OCI-LY1 (cell line): Measurements from ENCODE around the gene FN1.
A peak's percentile ranks its signal among the peaks of the same experiment; 100 is the strongest.

ENCODE experiments used
- H2AFZ ChIP-seq: fragments of 200-600 bp; sonication (generic), shearing (Covaris generic); 2 replicates; pipeline ENCODE4 v1.6.0; 2014; ENCODE audit warnings: antibody characterized with exemption, mild to moderate bottlenecking, low read length
- H3F3A ChIP-seq: fragments of 200-600 bp; sonication (generic), shearing (Covaris generic); 2 replicates; pipeline ENCODE4 v1.6.0; 2014; ENCODE audit warnings: mild to moderate bottlenecking, antibody characterized with exemption, low read length, moderate library complexity; ENCODE audit not compliant: insufficient read depth
- H3K27ac ChIP-seq: fragments of 200-600 bp; sonication (generic); 2 replicates; pipeline ENCODE4 v1.5.1; 2014; ENCODE audit warnings: low read length, mixed run types, mild to moderate bottlenecking, low read depth; ENCODE audit not compliant: poor library complexity, severe bottlenecking
- H3K27me3 ChIP-seq: fragments of 200-600 bp; sonication (generic); 2 replicates; pipeline ENCODE4 v1.6.0; 2014; ENCODE audit warnings: antibody characterized with exemption, mild to moderate bottlenecking, low read length, moderate library complexity; ENCODE audit not compliant: insufficient read depth
- H3K36me3 ChIP-seq: fragments of 200-600 bp; sonication (generic); 2 replicates; pipeline ENCODE4 v1.6.1; 2014; ENCODE audit warnings: mild to moderate bottlenecking, antibody characterized with exemption, low read length, moderate library complexity, mixed read lengths; ENCODE audit not compliant: insufficient read depth
- H3K4me1 ChIP-seq: fragments of 200-600 bp; sonication (generic); 2 replicates; pipeline ENCODE4 v1.5.1; 2014; ENCODE audit warnings: mild to moderate bottlenecking, low read length, moderate library complexity; ENCODE audit not compliant: insufficient read depth, severe bottlenecking
- H3K4me2 ChIP-seq: fragments of 200-600 bp; sonication (generic), shearing (Covaris generic); 2 replicates; pipeline ENCODE4 v1.6.1; 2014; ENCODE audit warnings: low read length
- H3K4me3 ChIP-seq: fragments of 200-600 bp; sonication (generic); 2 replicates; pipeline ENCODE4 v1.5.1; 2014; ENCODE audit warnings: low read length, low read depth, mild to moderate bottlenecking, mixed read lengths; ENCODE audit not compliant: poor library complexity, severe bottlenecking
- H3K79me2 ChIP-seq: fragments of 200-600 bp; shearing (Covaris generic); 2 replicates; pipeline ENCODE4 v1.6.1; 2016; ENCODE audit warnings: mixed run types, low read length, mixed read lengths; ENCODE audit not compliant: insufficient read depth
- H3K9ac ChIP-seq: fragments of 200-600 bp; sonication (generic), shearing (Covaris generic); 2 replicates; pipeline ENCODE4 v1.6.1; 2014; ENCODE audit warnings: mild to moderate bottlenecking, low read length, mixed read lengths
- H3K9me2 ChIP-seq: fragments of 200-600 bp; sonication (generic), shearing (Covaris generic); 2 replicates; pipeline ENCODE4 v1.6.1; 2014; ENCODE audit warnings: low read depth, mild to moderate bottlenecking, low read length, mixed read lengths
- H3K9me3 ChIP-seq: fragments of 200-600 bp; shearing (Covaris generic); 2 replicates; pipeline ENCODE4 v1.6.1; 2014; ENCODE audit warnings: low read length, mixed read lengths
- H4K20me1 ChIP-seq: fragments of 200-600 bp; sonication (generic), shearing (Covaris generic); 2 replicates; pipeline ENCODE4 v1.6.0; 2016; ENCODE audit warnings: mild to moderate bottlenecking, low read length; ENCODE audit not compliant: insufficient read depth
- EZH2 ChIP-seq: fragments of 200-600 bp; sonication (generic), shearing (Covaris generic); IDR thresholded peaks from 2 replicates; pipeline ENCODE4 v1.8.0; 2017; ENCODE audit warnings: borderline replicate concordance, mixed run types, mild to moderate bottlenecking, antibody characterized with exemption, low read length, moderate library complexity, mixed read lengths
- TF ChIP-seq, protein P1 (sequence below): fragments of 200-600 bp; sonication (generic), shearing (Covaris generic); IDR thresholded peaks from 2 replicates; pipeline ENCODE4 v1.5.1; 2017; ENCODE audit warnings: mild to moderate bottlenecking, antibody characterized with exemption, low read length, moderate library complexity, mixed read lengths

Gene FN1

DNA sequence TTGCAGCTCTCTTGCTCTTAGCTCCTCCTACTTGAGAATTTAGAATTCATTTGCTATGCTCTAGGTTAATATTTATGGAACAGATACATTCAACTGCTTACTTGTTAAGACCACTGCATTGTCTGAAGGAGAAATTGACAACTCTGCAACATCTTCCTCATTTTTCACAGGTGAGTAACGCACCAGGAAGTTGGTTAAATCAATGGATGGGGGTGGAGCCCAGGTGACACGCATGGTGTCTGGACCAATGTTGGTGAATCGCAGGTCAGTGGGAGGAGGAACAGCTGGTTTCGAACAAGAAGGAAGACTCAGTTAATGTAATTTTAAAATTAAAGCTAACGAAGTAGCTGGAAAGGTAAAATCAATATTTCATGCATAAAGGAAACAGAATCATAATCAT lies 44.3 kb downstream of the FN1 start:
- no peaks in the 10 kb centered on the region for H3K9me2 ChIP-seq
- peaks cover 27% of the 10 kb centered on the region for H3K4me1 ChIP-seq
- peak overlapping the region; percentile 49 for H3K9ac ChIP-seq
- no peaks in the 10 kb centered on the region for H3K27me3 ChIP-seq
- peak overlapping the region; percentile 86 for H2AFZ ChIP-seq
- no peaks in the 10 kb centered on the region for H3K36me3 ChIP-seq
- H3K79me2 ChIP-seq, result no peaks in the 10 kb centered on the region
- no peak for TF ChIP-seq EZH2
- TF ChIP-seq, protein P1, sequence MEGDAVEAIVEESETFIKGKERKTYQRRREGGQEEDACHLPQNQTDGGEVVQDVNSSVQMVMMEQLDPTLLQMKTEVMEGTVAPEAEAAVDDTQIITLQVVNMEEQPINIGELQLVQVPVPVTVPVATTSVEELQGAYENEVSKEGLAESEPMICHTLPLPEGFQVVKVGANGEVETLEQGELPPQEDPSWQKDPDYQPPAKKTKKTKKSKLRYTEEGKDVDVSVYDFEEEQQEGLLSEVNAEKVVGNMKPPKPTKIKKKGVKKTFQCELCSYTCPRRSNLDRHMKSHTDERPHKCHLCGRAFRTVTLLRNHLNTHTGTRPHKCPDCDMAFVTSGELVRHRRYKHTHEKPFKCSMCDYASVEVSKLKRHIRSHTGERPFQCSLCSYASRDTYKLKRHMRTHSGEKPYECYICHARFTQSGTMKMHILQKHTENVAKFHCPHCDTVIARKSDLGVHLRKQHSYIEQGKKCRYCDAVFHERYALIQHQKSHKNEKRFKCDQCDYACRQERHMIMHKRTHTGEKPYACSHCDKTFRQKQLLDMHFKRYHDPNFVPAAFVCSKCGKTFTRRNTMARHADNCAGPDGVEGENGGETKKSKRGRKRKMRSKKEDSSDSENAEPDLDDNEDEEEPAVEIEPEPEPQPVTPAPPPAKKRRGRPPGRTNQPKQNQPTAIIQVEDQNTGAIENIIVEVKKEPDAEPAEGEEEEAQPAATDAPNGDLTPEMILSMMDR, result no peak
- H3K9me3 ChIP-seq, result no peaks in the 10 kb centered on the region
- peak overlapping the region; percentile 89 for H3K27ac ChIP-seq
- peak overlapping the region; percentile 30 for H3K4me3 ChIP-seq
- H4K20me1 ChIP-seq, result no peaks in the 10 kb centered on the region
- H3F3A ChIP-seq, result peaks cover 5% of the 10 kb centered on the region; the same call in 1 of the 2 replicates
- peak overlapping the region; percentile 53 for H3K4me2 ChIP-seq

DNA sequence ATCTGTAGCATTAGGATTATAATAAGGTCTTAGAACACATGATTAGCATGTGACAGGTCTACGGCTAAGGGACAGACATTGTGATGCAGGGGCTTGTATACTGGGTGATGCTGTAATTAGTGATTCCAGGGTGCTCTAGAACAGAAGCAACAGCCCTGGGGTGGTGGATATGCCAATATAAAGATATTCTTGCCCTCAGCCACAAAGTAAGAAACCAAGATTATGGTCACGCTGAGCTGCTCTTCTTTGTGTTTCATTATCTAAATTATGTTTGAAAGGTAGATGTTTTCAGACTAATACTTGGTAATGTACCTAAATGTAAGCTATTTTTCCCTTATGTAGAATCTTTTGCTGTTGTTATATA lies 45.3 kb downstream of the FN1 start:
- Histone ChIP-seq H3K9me3 (no peaks in the 10 kb centered on the region), H3K27me3 (no peaks in the 10 kb centered on the region), H3K4me1 (peaks cover 27% of the 10 kb centered on the region), H3F3A (peaks cover 5% of the 10 kb centered on the region; the same call in 1 of the 2 replicates), H3K4me3 (no peak overlapping the region), H3K79me2 (no peaks in the 10 kb centered on the region), H3K4me2 (peak overlapping the region; percentile 53), H4K20me1 (no peaks in the 10 kb centered on the region), H3K27ac (peak overlapping the region; percentile 89), H3K36me3 (no peaks in the 10 kb centered on the region), H3K9ac (peak overlapping the region; percentile 49), H2AFZ (peak overlapping the region; percentile 86; the same call in 1 of the 2 replicates), H3K9me2 (no peaks in the 10 kb centered on the region)
- no peak for TF ChIP-seq EZH2
- TF ChIP-seq, protein P1, result no peak

DNA sequence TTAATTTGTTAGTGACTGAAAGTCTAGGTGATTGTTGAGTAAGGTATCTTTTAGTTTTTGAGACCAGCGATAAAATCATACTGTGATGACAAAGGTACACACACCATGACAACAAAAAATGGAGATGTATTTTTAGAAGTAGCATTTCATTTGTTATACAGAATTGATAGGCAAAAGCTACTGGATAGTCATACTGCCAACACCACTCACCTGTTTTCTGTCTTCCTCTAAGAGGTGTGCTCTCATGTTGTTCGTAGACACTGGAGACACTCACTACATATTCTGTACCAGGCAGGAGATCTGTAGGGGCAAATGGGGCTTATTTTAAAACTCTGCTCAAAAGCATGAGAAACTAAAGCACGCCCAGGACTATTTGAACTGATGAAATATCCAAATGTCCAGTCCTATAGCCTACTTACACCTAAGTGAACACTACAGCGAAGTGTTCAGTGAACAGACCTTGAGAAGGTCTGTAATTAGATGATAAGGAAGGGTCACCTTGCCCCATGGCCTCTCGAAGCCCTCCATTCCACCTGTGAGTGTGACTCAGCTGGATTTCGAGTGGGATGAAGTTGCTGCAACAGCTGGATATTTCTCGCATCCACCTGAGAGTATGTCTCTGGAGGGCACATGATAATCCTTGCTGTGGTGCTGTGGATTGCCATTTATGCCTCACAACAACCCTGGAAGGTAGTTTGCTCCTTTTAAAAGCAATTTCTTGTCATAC lies 47.7 kb downstream of the FN1 start:
- no peaks in the 10 kb centered on the region for H3K79me2 ChIP-seq

More for the DNA sequence above, 47.7 kb downstream of the FN1 start:
- Histone ChIP-seq H3K4me3 (no peak overlapping the region), H3K9me3 (no peaks in the 10 kb centered on the region), H3K9me2 (no peaks in the 10 kb centered on the region), H4K20me1 (no peaks in the 10 kb centered on the region), H3K4me2 (no peak overlapping the region), H3K27ac (no peak overlapping the region), H3K4me1 (peaks cover 27% of the 10 kb centered on the region), H3K36me3 (no peaks in the 10 kb centered on the region), H3K27me3 (no peaks in the 10 kb centered on the region), H3K9ac (no peak overlapping the region), H2AFZ (peak overlapping the region; percentile 71; the same call in 1 of the 2 replicates), H3F3A (peaks cover 5% of the 10 kb centered on the region; the same call in 1 of the 2 replicates)
- TF ChIP-seq, protein P1, result no peak
- no peak for TF ChIP-seq EZH2
